Heart right ventricle (tissue), 16 donors: Measurements from ENCODE around the gene BHLHE41. TPM values are rescaled to one million over a fixed set of nuclear protein-coding genes. Genes with fewer than 3 reads are reported as not detected.
A peak's percentile ranks its signal among the peaks of the same experiment; 100 is the strongest.

Experiments used
- ATAC-seq, 8 donors: fragments of 200-7000 bp; cut with Tn5 transposase; one replicate each; pipeline ENCODE4 v1.9.1; 2020; ENCODE audit warnings: mild to moderate bottlenecking in 8 of 8, moderate library complexity in 8 of 8, moderate number of reproducible peaks in 1 of 8
- DNase-seq, 2 donors: peaks; one replicate each; pipeline ENCODE4 v3.0.0-alpha.2; 2020
- H3K27ac ChIP-seq, 10 donors: fragments of 200-600 bp; sonication (generic) in 2 of 10; one replicate each; pipeline versions ENCODE4 v1.5.0 to v1.8.0; 2020 to 2022; ENCODE audit warnings: mild to moderate bottlenecking in 3 of 10
- H3K27me3 ChIP-seq, 7 donors: fragments of 200-600 bp; one replicate each; pipeline ENCODE4 v1.8.0; 2021 to 2022; ENCODE audit warnings: mild to moderate bottlenecking in 2 of 7
- H3K36me3 ChIP-seq, 9 donors: fragments of 200-600 bp; sonication (generic) in 1 of 9; one replicate each; pipeline versions ENCODE4 v1.5.0 to v1.8.0; 2020 to 2022; ENCODE audit warnings: mild to moderate bottlenecking in 2 of 9
- H3K4me1 ChIP-seq, 9 donors: fragments of 200-600 bp; sonication (generic) in 1 of 9; one replicate each; pipeline versions ENCODE4 v1.5.0 to v1.8.0; 2020 to 2022; ENCODE audit warnings: mild to moderate bottlenecking in 4 of 9
- H3K4me3 ChIP-seq, 10 donors: fragments of 200-600 bp; sonication (generic) in 2 of 10; one replicate each; pipeline versions ENCODE4 v1.5.0 to v1.8.0; 2020 to 2022; ENCODE audit warnings: mild to moderate bottlenecking in 7 of 10, moderate library complexity in 2 of 10
- H3K9me3 ChIP-seq, 11 donors: fragments of 200-600 bp in 10 of 11; sonication (generic) in 2 of 11; one replicate each; pipeline versions ENCODE4 v1.5.0 to v1.8.0; 2013 to 2022; ENCODE audit warnings: mild to moderate bottlenecking in 2 of 11, control low read depth in 1 of 11, moderate library complexity in 1 of 11
- WGBS, 2 donors: extraction: QIAGEN DNeasy Blood & Tissue Kit; methylation state at CpG; one replicate each; pipeline ENCODE4 v1.1.7; 2013; ENCODE audit warnings: inconsistent platforms in 1 of 2; 5-methylcytosine and 5-hydroxymethylcytosine counted together
- intact Hi-C, 10 donors: fragments of 100-400 bp; cut with DNase I; formaldehyde crosslinking; loops; one replicate each; pipeline versions ENCODE4 v1.11.1 to v1.14.2; 2022
- polyA plus RNA-seq, 2 donors: library from polyadenylated mRNA; stranded (reverse); fragments of 200-250 nt; gene quantifications; one replicate each; pipeline ENCODE4 v1.2.3, GENCODE V29; 2013
- total RNA-seq, 10 donors: library from RNA; stranded (reverse); fragmentation: NEBNext Ultra II Directional in 3 of 10; extraction: Animal tissue kit (Norgen Biotek cat#: 25700) in 3 of 10; gene quantifications; one replicate each; pipeline versions ENCODE4 v1.2.1 to v1.2.4, GENCODE V29; 2021 to 2023
- TF ChIP-seq, protein P1 (sequence below), 9 donors: fragments of 200-600 bp; sonication (generic) in 2 of 9; IDR thresholded peaks; one replicate each; pipeline versions ENCODE4 v1.5.0 to v1.8.0; 2021 to 2022; ENCODE audit warnings: antibody characterized with exemption in 9 of 9, mild to moderate bottlenecking in 5 of 9, moderate library complexity in 1 of 9
- donor health status: Arrhythmogenic right ventricular cardiomyopathy.
- donor health status: ischemic (EF 13 %, LVEDD 7.1; RV severe dilation, severe dysfunction).
- donor health status: healthy with polysubstance abuse.
- donor health status: DM: no; HTN: yes; CAD: no.
- donor health status: DM: no; HTN: no; CAD: no.
- donor health status: ischemic (EF 25% LVEDD 6.9; RV normal size, moderate dysfunction).
- donor health status: ischemic (EF 25% LVEDD 5.7; RV mildly dilated, moderate dysfunction).
- donor health status: healthy.
- donor health status: DM: yes; HTN: yes; CAD: no.
- donor health status: Ischemic cardiomyopathy.
- donor health status: ischemic (EF 35%, LVEDD 5.7; RV mildly dilated, moderate dysfunction).
- donor health status: nonischemic (EF 11% LVEDD 7.7; RV severe dilation, severe dysfunction).
- donor health status: DM: yes; HTN: yes; CAD: no.
- donor health status: PGD.
- donor health status: ischemic (EF 29% LVEDD 5.4; RV normal size, mild dysfunction).
- donor health status: nonischemic (EF 23%, LVEDD 6.1; RV moderate dilation, normal function).

BHLHE41 gene
- total and polyA plus RNA-seq, 12 donors: 5.7 to 80.1 (median 39.8) TPM

DNA sequence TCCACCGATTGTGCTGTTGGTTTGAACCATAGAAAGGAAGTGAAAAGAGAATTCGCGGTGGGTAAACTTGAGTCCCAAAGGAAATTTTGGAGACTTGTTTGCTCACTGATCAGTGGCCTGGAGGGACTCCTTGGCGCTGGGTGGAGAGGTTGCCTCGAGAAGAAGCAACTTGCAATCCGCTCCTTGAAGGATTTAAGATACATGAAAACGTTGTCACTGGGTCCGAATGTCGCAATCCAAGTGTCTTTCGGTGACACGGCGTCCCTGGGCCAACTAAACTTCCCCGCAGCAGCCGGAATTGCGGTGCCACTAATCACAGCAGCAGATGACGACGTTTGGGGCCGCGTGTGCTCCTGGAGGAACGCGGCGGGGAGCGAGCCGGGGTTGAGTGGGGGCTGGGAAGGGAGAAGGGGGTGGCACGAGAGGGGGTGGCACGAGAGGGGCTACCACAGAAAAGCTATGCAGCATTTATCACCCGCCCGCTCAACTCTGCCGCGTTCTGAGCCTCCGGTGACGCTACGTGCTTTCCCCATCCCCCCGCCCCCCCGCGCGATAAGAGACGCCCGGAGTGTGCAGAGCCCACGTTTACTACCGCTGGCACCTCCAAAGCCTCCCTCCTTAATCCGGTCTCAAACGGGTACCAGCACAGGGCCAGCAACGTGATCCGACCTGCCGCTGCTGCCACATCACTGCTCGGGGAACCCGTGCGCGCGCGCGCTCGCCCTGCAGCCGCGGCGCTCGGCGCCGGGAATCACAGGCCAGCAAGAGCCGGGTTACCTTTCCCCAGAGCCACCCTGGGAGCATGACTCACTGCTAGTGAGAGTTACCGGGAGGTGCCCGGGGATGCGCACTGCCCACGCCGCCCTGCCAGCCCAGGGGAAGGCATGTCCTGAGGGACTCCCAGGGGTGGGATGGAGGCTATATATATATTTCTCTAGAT is 833 bp upstream of the BHLHE41 start:
- H3K36me3 ChIP-seq: no peaks in the 10 kb centered on the region
- H3K27me3 ChIP-seq: peaks cover 0 to 84% (median 0%) of the 10 kb centered on the region in 7 donors

DNA sequence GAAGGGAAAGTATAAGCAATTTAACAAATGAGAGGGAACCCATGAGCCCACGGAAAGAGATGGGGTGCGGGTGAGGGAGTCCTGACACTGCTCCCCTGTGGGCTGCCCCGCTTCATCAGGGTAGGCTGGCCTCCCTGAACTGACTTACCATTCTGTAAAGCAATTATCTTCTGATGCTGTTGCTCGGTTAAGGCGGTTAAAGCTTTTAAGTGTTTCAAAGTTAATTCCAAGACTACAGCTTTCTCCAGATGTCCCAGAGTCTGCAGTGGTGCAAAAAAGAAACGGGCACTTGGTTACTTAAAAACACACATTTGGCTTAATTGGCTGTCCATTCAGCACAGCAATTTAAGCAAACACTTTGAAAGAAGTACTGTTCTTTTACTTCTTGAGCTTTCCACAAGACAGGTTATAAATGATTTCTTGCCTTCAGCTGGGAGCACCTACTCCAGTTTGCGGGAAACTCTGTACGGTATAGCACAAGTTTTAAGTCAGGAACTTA is 1.3 kb downstream of the BHLHE41 start:
- H3K27ac ChIP-seq: peak overlapping the region in 9 of 10 donors; percentile 74 to 98 (median 93)
- DNase-seq (no peak), ATAC-seq (no peak)
- TF ChIP-seq, protein P1, sequence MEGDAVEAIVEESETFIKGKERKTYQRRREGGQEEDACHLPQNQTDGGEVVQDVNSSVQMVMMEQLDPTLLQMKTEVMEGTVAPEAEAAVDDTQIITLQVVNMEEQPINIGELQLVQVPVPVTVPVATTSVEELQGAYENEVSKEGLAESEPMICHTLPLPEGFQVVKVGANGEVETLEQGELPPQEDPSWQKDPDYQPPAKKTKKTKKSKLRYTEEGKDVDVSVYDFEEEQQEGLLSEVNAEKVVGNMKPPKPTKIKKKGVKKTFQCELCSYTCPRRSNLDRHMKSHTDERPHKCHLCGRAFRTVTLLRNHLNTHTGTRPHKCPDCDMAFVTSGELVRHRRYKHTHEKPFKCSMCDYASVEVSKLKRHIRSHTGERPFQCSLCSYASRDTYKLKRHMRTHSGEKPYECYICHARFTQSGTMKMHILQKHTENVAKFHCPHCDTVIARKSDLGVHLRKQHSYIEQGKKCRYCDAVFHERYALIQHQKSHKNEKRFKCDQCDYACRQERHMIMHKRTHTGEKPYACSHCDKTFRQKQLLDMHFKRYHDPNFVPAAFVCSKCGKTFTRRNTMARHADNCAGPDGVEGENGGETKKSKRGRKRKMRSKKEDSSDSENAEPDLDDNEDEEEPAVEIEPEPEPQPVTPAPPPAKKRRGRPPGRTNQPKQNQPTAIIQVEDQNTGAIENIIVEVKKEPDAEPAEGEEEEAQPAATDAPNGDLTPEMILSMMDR (IDR thresholded peaks at IDR 0.05): peak in 1 of 9 donors; percentile 11
- peak overlapping the region; percentile 46 to 80 (median 65) for H3K4me3 ChIP-seq
- WGBS, 2 donors: 17 to 23% methylated on average over 8 of the region's 8 CpGs
- no peaks in the 10 kb centered on the region for H3K36me3 ChIP-seq
- H3K9me3 ChIP-seq: no peaks in the 10 kb centered on the region
- H3K4me1 ChIP-seq: peaks cover 3 to 61% (median 26%) of the 10 kb centered on the region in 9 donors
- H3K27me3 ChIP-seq: peaks cover 0 to 87% (median 0%) of the 10 kb centered on the region in 7 donors
- intact Hi-C loops: loop anchor here in 6 of 10 donors (10.0 kb wide), 3 partner anchors 151 to 311 kb away; partner anchors contain the start of gene RASSF8 (in 1 of the 6)

More for the DNA sequence above, 833 bp upstream of the BHLHE41 start:
- intact Hi-C loops: loop anchor here in 8 of 10 donors (1.0 to 10.0 kb wide), 6 partner anchors 11 to 309 kb away; partner anchors contain the start of genes SSPN (in 5 of the 8) and RASSF8 (in 1 of the 8)
- Histone ChIP-seq H3K27ac (peak overlapping the region; percentile 65 to 98 (median 93)), H3K4me3 (peak overlapping the region; percentile 46 to 80 (median 65)), H3K4me1 (peaks cover 3 to 53% (median 18%) of the 10 kb centered on the region in 9 donors), H3K9me3 (no peaks in the 10 kb centered on the region)
- TF ChIP-seq, protein P1 (IDR thresholded peaks at IDR 0.05): no peak
- DNase-seq (peak; percentile 68 to 74), ATAC-seq (peak; percentile 53 to 92 (median 73))
- 1% methylated on average over 63 to 66 of the region's 66 CpGs for WGBS, 2 donors

DNA sequence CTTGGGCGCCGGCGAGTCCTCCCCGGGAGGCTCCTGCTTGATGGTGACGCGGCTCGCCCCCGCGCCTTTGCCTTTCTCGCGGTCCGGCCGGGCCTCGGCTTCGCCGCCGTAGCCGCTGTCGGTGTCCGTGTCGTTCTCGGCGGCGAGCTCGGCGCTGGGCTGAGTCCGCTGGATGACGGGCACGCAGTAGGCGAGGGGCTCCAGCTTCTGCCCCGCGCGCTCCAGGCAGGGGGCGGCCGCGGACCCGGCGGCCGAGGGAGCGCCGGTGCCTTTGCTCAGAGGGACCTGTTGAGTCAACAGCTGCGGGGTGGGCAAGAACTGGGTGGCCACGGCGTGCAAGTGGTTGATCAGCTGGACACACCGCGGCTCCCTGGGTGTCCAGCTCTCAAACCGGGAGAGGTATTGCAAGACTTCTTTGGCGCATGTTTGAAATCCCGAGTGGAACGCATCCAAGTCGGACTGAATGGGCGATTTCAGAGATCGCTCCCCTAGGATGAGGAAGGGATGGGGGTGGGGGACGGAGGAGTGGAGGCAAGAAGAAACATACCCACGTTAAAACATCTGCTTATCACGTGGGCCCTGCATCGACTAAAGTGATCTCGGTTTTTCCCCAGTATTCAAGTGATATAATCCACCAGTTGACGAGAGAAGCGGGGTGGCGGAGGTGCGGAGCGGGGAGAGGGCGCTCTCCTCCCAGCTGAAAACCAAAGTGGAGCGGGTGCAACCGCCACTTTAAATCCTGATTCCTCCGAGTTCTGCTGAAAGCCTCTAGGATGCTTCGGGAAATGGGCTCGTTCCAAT is 2.0 kb downstream of the BHLHE41 start:
- peaks cover 3 to 67% (median 26%) of the 10 kb centered on the region in 9 donors for H3K4me1 ChIP-seq
- DNase-seq: peak; percentile 50 to 67
- WGBS, 2 donors: 0 to 1% methylated on average over 63 to 69 of the region's 69 CpGs
- ATAC-seq: peak in 7 of 8 donors; percentile 5 to 18 (median 10)
- intact Hi-C loops: loop anchor here in 6 of 10 donors (10.0 kb wide), 3 partner anchors 152 to 312 kb away; partner anchors contain the start of gene RASSF8 (in 1 of the 6)
- TF ChIP-seq, protein P1 (IDR thresholded peaks at IDR 0.05): peak in 4 of 9 donors; percentile 37 to 56 (median 51)
- no peaks in the 10 kb centered on the region for H3K9me3 ChIP-seq
- peak overlapping the region; percentile 59 to 98 (median 93) for H3K27ac ChIP-seq
- no peaks in the 10 kb centered on the region for H3K36me3 ChIP-seq
- H3K4me3 ChIP-seq: peak overlapping the region; percentile 46 to 80 (median 65)
- H3K27me3 ChIP-seq: peaks cover 0 to 86% (median 0%) of the 10 kb centered on the region in 7 donors
